HG02759 (cell line): ENCODE measurements around the gene APP.

Experiments
- ATAC-seq: cut with Tn5 transposase; IDR thresholded peaks from one replicate; pipeline ENCODE4 v1.9.1; 2021; ENCODE audit warnings: mild to moderate bottlenecking, moderate library complexity; ENCODE audit not compliant: unreplicated experiment

APP gene

DNA sequence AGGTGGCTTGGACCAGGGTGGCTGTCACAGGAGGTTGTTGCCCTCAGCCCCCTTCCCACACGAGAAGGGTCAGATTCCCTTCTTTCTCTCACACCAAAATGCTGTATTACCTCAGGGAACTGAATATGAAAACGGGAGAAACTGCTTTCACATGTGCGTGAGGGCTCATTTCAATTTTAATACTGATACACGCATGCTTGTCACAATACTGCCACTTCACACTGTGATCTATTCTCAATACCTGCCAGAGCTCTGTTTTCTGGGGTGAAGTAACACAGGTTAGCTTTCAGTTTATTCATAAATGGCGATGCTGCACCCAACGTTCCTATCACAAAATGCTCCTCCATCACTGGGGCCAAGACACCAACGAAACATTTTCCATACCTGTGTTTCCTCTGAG, 181.8 kb downstream of the APP start:
- no peak for ATAC-seq

DNA sequence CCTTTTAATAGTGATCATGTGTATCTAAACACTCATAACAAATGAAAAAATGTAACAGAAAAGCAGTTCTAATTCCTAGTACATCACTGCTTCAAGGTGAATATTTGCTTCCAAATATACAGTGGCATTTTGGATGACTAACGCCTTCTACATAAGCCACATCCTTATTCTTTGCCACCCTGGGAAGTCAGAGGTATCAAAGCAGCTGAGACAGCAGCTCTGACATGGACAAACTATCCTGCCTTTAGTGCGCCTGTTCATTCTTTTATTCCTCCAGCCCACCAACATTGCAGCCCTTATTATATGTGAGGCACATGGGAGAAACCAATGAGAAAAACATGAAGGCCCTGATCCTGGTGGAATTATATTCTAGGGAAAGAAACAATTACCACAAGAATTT, 183.0 kb downstream of the APP start:
- no peak for ATAC-seq

GRCh38 chr21:25986928-25987327, 183.6 kb downstream of the APP start:
- ATAC-seq, result no peak

- no peak for ATAC-seq
Measured at GRCh38 chr21:25985990-25986389, 184.6 kb downstream of the APP start.

GRCh38 chr21:25984538-25984937, 186.0 kb downstream of the APP start:
- no peak for ATAC-seq

DNA sequence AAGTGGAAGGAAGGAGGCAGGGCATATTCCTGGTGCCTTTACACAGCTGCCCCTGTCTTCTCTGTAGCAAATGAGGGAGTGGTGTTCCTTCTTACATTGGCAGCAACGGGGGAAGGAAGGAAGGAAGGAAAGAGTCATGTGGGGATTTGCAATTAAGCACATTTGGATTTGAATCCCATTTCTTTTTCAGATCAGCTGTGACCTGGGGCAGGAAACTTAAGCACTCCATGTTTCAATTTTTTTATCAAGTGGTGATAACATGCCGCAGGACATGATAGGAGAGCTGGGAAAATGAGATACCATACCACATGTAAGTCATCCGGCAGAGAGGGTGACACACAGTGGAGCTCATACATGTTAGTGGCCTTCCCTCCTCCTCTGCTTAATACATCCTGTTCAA, 186.8 kb downstream of the APP start:
- ATAC-seq, result no peak

DNA sequence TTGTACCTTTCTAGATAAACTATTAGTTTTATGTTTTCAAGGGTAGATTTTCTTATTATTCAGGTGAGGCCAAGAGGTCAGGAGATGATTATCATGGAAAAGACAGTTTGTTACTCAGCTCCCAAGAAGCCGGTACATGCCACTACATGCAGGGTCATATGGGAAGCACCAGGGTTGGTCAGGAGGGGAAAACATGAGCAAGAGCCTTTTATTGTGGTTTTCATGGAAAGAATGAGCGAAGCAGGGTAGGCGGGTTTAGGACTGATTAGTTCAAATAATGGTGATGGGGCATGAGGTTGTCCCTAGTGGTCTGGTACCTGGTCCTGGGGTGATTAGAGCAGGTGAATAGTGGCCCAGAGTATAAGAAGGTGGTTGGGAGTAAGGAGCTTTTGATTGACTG, 189.9 kb downstream of the APP start:
- no peak for ATAC-seq

GRCh38 chr21:25979845-25980616, 190.5 kb downstream of the APP start:
- no peak for ATAC-seq

GRCh38 chr21:25977068-25977611, 193.4 kb downstream of the APP start:
- no peak for ATAC-seq

- ATAC-seq, result no peak
Measured at GRCh38 chr21:25974964-25975363, 195.6 kb downstream of the APP start.

GRCh38 chr21:25970254-25970930, 200.2 kb downstream of the APP start:
- ATAC-seq, result no peak

DNA sequence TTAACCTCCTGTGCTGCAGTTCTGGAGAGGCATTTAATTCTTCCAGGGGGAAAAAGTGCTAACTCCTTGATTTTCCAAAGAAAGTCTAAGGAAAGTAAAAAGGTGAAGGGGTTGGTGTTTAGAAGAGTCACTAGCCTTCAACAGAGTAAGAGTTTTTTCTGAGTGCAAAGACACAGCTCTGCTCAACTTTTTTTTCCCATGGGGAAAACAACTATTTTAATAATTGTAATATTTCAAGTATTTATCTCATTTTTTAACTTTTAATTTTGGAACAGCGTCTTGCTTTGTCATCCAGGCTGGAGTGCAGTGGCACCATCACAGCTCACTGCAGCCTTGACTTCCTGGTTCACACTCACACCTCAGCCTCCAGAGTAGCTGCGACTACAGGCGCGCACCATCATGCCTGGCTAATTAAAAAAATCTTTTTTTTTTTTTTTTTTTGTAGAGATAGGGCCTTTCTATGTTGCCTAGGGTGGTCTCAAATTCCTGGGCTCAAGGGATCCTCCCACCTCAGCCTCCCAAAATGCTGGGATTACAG, 202.6 kb downstream of the APP start:
- ATAC-seq, result peak; percentile 43

DNA sequence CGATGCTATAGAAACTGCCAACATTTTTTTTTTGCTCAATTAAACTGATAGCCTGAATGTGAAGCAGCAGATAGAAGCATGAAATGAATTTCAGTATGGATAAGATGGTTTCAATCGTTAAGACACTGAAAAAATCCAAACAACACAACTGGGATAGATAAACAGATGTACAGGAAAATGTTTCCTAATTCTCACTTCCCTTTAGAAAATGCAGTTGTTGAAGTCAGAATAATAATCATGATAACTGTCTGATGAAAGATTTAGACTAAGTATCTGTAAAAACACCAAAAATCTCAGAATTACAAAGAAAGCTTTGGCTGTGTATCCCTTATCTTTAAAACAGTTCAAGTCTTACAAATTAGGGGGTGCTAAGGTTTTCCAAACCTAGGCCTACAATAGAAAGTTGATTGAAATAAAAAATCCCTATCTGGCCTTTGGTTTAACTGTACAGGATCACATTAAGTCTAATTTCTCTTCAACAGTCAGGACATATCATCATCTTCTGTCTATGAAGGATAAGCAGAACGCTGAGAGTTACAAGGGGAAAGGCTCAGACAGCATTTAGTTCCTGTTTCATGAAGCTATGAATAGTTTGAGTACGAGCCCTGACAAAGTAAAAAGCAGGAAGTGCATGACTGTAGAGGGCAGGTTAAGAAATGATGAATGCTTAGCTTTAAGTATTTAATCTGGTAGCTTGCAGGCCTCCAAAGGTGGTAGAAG, 203.2 kb downstream of the APP start:
- ATAC-seq, result peak; percentile 99

DNA sequence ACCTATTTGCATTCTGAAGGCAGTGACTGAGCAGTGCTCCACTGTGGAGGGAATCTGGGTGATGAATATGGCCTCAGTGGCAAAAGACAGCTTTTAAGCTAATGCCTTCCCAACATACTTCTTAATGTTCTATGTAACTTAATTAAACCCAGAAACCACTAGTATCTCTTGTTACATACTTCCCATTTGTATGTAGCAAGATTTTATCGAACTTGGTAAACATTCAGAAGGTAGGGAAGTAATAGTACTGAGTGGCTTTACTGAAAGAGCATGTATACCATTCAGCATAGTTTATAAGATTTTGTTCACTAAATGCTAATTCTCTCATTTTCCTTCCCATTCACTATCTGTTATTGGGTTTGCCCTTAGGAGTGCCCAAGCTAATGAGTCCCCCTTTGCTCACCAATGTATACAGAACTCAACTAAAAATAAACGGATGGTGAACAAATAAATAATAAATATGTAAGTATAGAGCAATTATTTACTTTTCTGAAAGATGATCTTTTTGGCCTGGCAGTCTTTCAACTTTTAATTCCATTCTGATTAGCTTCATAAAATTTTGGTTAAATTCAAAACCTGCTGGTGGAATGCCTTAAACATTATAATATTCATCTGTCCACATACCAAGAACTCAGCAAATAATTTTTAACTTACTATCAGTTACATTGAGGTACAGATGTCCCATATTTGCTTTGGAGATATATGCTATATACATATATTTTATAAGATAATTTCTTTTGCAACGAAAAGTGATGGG, 204.4 kb downstream of the APP start:
- no peak for ATAC-seq

- ATAC-seq, result no peak
Measured at GRCh38 chr21:25964926-25965325, 205.6 kb downstream of the APP start.

- no peak for ATAC-seq
Measured at GRCh38 chr21:25964015-25964414, 206.6 kb downstream of the APP start.

- no peak for ATAC-seq
Measured at GRCh38 chr21:25963181-25963580, 207.4 kb downstream of the APP start.

DNA sequence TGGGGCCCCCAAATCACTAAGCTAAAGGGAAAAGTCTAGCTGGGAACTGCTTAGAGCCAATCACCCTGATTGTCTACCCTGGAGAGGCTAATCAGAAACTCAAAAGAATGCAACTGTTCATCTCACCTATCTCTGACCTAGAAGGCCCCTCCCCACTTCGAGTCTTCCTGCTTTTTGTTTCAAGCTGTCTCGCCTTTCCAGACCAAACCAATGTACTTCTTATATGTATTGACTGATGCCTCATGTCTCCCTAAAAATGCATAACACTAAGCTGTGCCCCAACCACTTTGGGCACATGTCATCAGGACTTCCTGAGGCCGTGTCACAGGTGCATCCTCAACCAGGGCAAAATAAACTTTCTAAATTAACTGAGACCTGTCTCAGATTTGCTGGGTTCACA, 209.5 kb downstream of the APP start:
- no peak for ATAC-seq

- no peak for ATAC-seq
Measured at GRCh38 chr21:25960402-25960801, 210.2 kb downstream of the APP start.

DNA sequence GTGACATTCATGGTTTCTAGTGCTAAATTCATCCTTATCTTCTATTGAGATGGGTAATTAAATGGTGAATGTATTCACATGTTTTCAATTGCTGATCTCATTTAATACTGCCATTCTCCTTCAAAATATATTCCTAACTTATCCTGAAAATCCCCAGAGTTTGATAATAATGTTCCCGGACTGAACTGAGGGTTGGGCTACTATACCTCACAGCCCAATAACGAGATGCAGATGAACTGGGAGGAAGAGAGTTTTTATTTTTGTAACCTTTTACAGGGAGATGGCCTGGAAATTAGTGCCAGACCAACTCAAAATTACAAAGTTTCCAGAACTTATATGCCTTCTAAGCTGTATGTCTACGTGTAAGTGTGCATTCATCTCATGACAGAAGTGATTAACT, 210.8 kb downstream of the APP start:
- ATAC-seq, result no peak
